ENCODE data around the gene GABRB2. TPM values are rescaled to one million over a fixed set of nuclear protein-coding genes. Genes with fewer than 3 reads are reported as not detected.

Gene GABRB2
- total and polyA plus RNA-seq, 2 experiments from 2014 or later = not detected

DNA sequence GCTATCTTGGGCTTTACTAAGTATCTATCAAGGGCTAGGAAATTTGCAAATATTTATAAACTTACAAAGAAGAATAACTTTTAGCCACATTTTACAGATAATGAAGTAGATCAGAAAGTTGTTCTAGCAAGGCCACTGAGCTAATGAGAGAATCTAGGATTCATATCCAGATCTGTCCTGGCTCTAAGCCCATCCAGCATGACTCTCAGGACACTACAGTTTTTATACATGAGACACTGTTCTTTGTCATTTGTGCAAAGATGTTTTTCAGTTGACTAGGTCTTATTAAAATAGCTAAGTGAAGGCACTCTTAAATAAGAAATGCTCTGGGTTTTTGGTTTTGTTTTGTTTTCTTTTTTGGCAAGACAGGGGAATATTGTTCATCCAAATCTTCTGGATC is 273.1 kb downstream of the GABRB2 start:
- Histone ChIP-seq H3K4me1 (ENCODE audit: insufficient read depth) (no peaks in the 10 kb centered on the region), H3K4me2 (ENCODE audit: unreplicated experiment) (no peak overlapping the region), H3K9me3 (ENCODE audit: low read depth) (no peaks in the 10 kb centered on the region), H3K27me3 (replicated peaks; ENCODE audit: insufficient read depth) (no peaks in the 10 kb centered on the region), H4K20me1 (ENCODE audit: insufficient read depth) (no peaks in the 10 kb centered on the region), H3K27ac (no peak overlapping the region), H3K9me2 (ENCODE audit: insufficient read depth) (no peaks in the 10 kb centered on the region), H3K36me3 (ENCODE audit: low read depth) (no peaks in the 10 kb centered on the region), H3K4me3 (no peak overlapping the region), H2AFZ (no peak overlapping the region), H3K9ac (no peak overlapping the region), H3F3A (ENCODE audit: insufficient read depth) (no peaks in the 10 kb centered on the region), H3K79me2 (ENCODE audit: insufficient read depth) (no peaks in the 10 kb centered on the region)
- in situ Hi-C loops (cut with MboI) = no loop called here
- TF ChIP-seq EZH2phosphoT487 (IDR thresholded peaks at IDR 0.05; ENCODE audit: insufficient read depth, low read depth) (no peak), EZH2 (IDR thresholded peaks at IDR 0.05; ENCODE audit: insufficient read depth, poor library complexity, severe bottlenecking) (no peak)
- DNase-seq = no peak

DNA sequence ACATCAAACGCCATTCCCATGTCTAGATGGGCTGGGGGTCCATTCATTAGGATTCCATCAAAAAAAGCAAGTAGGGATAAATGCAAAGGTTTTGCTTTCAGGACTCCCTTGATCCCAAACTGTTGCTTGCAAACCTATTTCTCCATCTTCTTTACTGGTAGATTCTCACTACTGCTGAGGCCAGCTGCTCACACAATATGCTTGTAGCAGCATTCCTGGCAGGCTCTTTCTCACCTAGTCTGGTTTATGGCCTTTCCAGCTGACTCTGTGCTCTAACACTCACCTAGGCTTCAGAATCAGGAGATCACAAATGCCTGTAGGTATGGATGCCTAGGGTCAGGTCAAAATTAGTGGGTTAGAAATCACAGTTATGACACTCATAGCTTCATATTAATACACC is 274.7 kb downstream of the GABRB2 start:
- no peaks in the 10 kb centered on the region for H3K4me1 ChIP-seq (ENCODE audit: insufficient read depth)
- H3K4me3 ChIP-seq = no peak overlapping the region
- in situ Hi-C loops (cut with MboI) = no loop called here
- H3K36me3 ChIP-seq (ENCODE audit: low read depth) = no peaks in the 10 kb centered on the region
- H3K79me2 ChIP-seq (ENCODE audit: insufficient read depth) = no peaks in the 10 kb centered on the region
- H3F3A ChIP-seq (ENCODE audit: insufficient read depth) = no peaks in the 10 kb centered on the region
- no peak overlapping the region for H2AFZ ChIP-seq
- no peaks in the 10 kb centered on the region for H3K9me2 ChIP-seq (ENCODE audit: insufficient read depth)
- H3K27ac ChIP-seq = no peak overlapping the region
- WGBS, 2 experiments (ENCODE audit: low coverage in 1 of 2, low lambda C conversion rate in 2 of 2, missing lambda C conversion rate in 2 of 2) = 0 to 8% methylated on average over 1 of the region's 1 CpG
- DNase-seq = no peak
- H3K9me3 ChIP-seq (ENCODE audit: low read depth) = no peaks in the 10 kb centered on the region
- no peaks in the 10 kb centered on the region for H3K27me3 ChIP-seq (replicated peaks; ENCODE audit: insufficient read depth)
- H4K20me1 ChIP-seq (ENCODE audit: insufficient read depth) = no peaks in the 10 kb centered on the region
- TF ChIP-seq EZH2phosphoT487 (IDR thresholded peaks at IDR 0.05; ENCODE audit: insufficient read depth, low read depth) (no peak), EZH2 (IDR thresholded peaks at IDR 0.05; ENCODE audit: insufficient read depth, poor library complexity, severe bottlenecking) (no peak)
- no peak overlapping the region for H3K4me2 ChIP-seq (ENCODE audit: unreplicated experiment)
- H3K9ac ChIP-seq = no peak overlapping the region

GRCh38 chr5:161269125-161269524 is 277.4 kb downstream of the GABRB2 start:
- Histone ChIP-seq H2AFZ (no peak overlapping the region), H3F3A (ENCODE audit: insufficient read depth) (no peaks in the 10 kb centered on the region), H3K9me3 (ENCODE audit: low read depth) (no peaks in the 10 kb centered on the region), H3K4me1 (ENCODE audit: insufficient read depth) (no peaks in the 10 kb centered on the region), H3K4me3 (no peak overlapping the region), H3K9ac (no peak overlapping the region), H3K27me3 (replicated peaks; ENCODE audit: insufficient read depth) (no peaks in the 10 kb centered on the region), H3K36me3 (ENCODE audit: low read depth) (no peaks in the 10 kb centered on the region), H3K9me2 (ENCODE audit: insufficient read depth) (no peaks in the 10 kb centered on the region), H4K20me1 (ENCODE audit: insufficient read depth) (no peaks in the 10 kb centered on the region), H3K79me2 (ENCODE audit: insufficient read depth) (no peaks in the 10 kb centered on the region), H3K27ac (no peak overlapping the region), H3K4me2 (ENCODE audit: unreplicated experiment) (no peak overlapping the region)
- DNase-seq = no peak
- in situ Hi-C loops (cut with MboI) = no loop called here
- no peak for TF ChIP-seq EZH2 (IDR thresholded peaks at IDR 0.05; ENCODE audit: insufficient read depth, poor library complexity, severe bottlenecking)
- no peak for TF ChIP-seq EZH2phosphoT487 (IDR thresholded peaks at IDR 0.05; ENCODE audit: insufficient read depth, low read depth)

DNA sequence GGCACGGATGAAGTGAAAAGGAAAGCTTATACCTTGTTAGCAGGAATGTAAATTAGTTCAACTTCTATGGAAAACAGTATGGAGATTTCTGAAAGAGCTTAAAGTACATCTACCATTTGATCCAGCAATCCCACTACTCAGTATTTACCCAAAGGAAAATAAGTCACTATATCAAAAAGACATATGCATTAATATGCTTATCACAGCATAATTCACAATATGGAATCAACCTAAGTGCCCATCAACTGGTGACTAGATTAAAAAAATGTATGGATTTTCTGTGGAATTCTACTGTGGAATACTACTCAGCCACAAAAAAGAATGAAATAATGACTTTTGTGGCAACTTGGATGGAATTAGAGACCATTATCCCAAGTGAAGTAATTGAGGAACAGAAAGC is 279.6 kb downstream of the GABRB2 start:
- no peaks in the 10 kb centered on the region for H4K20me1 ChIP-seq (ENCODE audit: insufficient read depth)
- H3K9me3 ChIP-seq (ENCODE audit: low read depth) = no peaks in the 10 kb centered on the region
- no peak overlapping the region for H3K9ac ChIP-seq
- no peaks in the 10 kb centered on the region for H3F3A ChIP-seq (ENCODE audit: insufficient read depth)
- H3K9me2 ChIP-seq (ENCODE audit: insufficient read depth) = no peaks in the 10 kb centered on the region
- no peaks in the 10 kb centered on the region for H3K27me3 ChIP-seq (replicated peaks; ENCODE audit: insufficient read depth)
- H3K27ac ChIP-seq = no peak overlapping the region
- in situ Hi-C loops (cut with MboI) = no loop called here
- no peaks in the 10 kb centered on the region for H3K79me2 ChIP-seq (ENCODE audit: insufficient read depth)
- H3K36me3 ChIP-seq (ENCODE audit: low read depth) = no peaks in the 10 kb centered on the region
- H3K4me1 ChIP-seq (ENCODE audit: insufficient read depth) = no peaks in the 10 kb centered on the region
- WGBS, 2 experiments (ENCODE audit: low coverage in 1 of 2, low lambda C conversion rate in 2 of 2, missing lambda C conversion rate in 2 of 2) = 53 to 62% methylated on average over 1 of the region's 1 CpG
- H3K4me3 ChIP-seq = no peak overlapping the region
- TF ChIP-seq EZH2 (IDR thresholded peaks at IDR 0.05; ENCODE audit: insufficient read depth, poor library complexity, severe bottlenecking) (no peak), EZH2phosphoT487 (IDR thresholded peaks at IDR 0.05; ENCODE audit: insufficient read depth, low read depth) (no peak)
- DNase-seq = no peak
- H3K4me2 ChIP-seq (ENCODE audit: unreplicated experiment) = no peak overlapping the region
- no peak overlapping the region for H2AFZ ChIP-seq

DNA sequence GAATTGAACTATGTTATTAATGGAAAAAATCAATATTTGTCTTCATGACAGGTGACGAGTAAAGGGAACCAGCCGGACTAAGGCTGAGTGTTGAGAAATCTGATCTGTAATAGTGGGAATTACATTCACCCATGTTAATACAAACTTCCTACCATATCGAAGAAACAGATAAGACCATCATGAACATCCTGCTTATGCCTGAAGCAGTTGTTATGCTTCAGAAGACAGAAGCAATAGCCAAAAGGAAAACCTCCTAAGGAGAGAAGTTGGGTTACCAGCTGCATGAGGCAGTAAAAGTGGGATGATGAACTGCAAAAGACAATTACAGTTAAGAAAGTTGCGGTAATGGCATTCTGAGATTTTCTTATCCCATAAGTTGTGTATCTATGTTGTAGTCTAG is 281.5 kb downstream of the GABRB2 start:
- TF ChIP-seq EZH2 (IDR thresholded peaks at IDR 0.05; ENCODE audit: insufficient read depth, poor library complexity, severe bottlenecking) (no peak), EZH2phosphoT487 (IDR thresholded peaks at IDR 0.05; ENCODE audit: insufficient read depth, low read depth) (no peak)
- no peaks in the 10 kb centered on the region for H3F3A ChIP-seq (ENCODE audit: insufficient read depth)
- in situ Hi-C loops (cut with MboI) = no loop called here
- no peaks in the 10 kb centered on the region for H4K20me1 ChIP-seq (ENCODE audit: insufficient read depth)
- H3K27ac ChIP-seq = no peak overlapping the region
- no peaks in the 10 kb centered on the region for H3K36me3 ChIP-seq (ENCODE audit: low read depth)
- H3K9ac ChIP-seq = no peak overlapping the region
- H3K4me1 ChIP-seq (ENCODE audit: insufficient read depth) = no peaks in the 10 kb centered on the region
- H3K4me2 ChIP-seq (ENCODE audit: unreplicated experiment) = no peak overlapping the region
- H3K4me3 ChIP-seq = no peak overlapping the region
- no peaks in the 10 kb centered on the region for H3K9me2 ChIP-seq (ENCODE audit: insufficient read depth)
- no peak overlapping the region for H2AFZ ChIP-seq
- 47 to 51% methylated on average over 4 of the region's 4 CpGs for whole genome bisulfite sequencing, 2 experiments (ENCODE audit: low coverage in 1 of 2, low lambda C conversion rate in 2 of 2, missing lambda C conversion rate in 2 of 2)
- H3K9me3 ChIP-seq (ENCODE audit: low read depth) = no peaks in the 10 kb centered on the region
- no peaks in the 10 kb centered on the region for H3K27me3 ChIP-seq (replicated peaks; ENCODE audit: insufficient read depth)
- DNase-seq = no peak
- H3K79me2 ChIP-seq (ENCODE audit: insufficient read depth) = no peaks in the 10 kb centered on the region
